Neural crest cell (in vitro differentiated cells): ENCODE data around the gene PLA2G6. TPM values are rescaled to one million over a fixed set of nuclear protein-coding genes. Genes with fewer than 3 reads are reported as not detected.
A peak's percentile ranks its signal among the peaks of the same experiment; 100 is the strongest.

Source experiments
- DNase-seq: peaks from one replicate; pipeline ENCODE4 v3.0.0; 2021; ENCODE audit warnings: low read depth, mixed read lengths, low spot score
- H3K27ac Mint-ChIP-seq: one replicate; pipeline ENCODE4 v1.8.0; 2021; ENCODE audit warnings: mild to moderate bottlenecking, mixed read lengths; ENCODE audit not compliant: unreplicated experiment
- H3K27me3 Mint-ChIP-seq: 2 replicates; pipeline ENCODE4 v1.8.0; 2021; ENCODE audit warnings: low read depth, mild to moderate bottlenecking, mixed read lengths
- H3K36me3 Mint-ChIP-seq: 2 replicates; pipeline ENCODE4 v1.8.0; 2021; ENCODE audit warnings: low read depth, mild to moderate bottlenecking, mixed read lengths
- H3K4me1 Mint-ChIP-seq: 2 replicates; pipeline ENCODE4 v1.8.0; 2021; ENCODE audit warnings: mixed read lengths
- H3K4me3 Mint-ChIP-seq: one replicate; pipeline ENCODE4 v1.8.0; 2021; ENCODE audit warnings: mild to moderate bottlenecking, mixed read lengths
- H3K9me3 Mint-ChIP-seq: 2 replicates; pipeline ENCODE4 v1.8.0; 2021; ENCODE audit warnings: mixed read lengths
- CTCF ChIP-seq: fragments of 200-600 bp; sonication (generic); conservative IDR thresholded peaks from 2 replicates; pipeline ENCODE4 v1.5.0; 2021; ENCODE audit warnings: antibody characterized with exemption, mild to moderate bottlenecking
- total RNA-seq: library from RNA; stranded (reverse); gene quantifications from 2 replicates; pipeline ENCODE4 v1.2.1, GENCODE V29; 2021

The PLA2G6 gene
- total RNA-seq, 1 donor from 2014 or later, result 11.0 TPM

GRCh38 chr22:38214302-38215056 is 32.8 kb upstream of the PLA2G6 start:
- TF ChIP-seq CTCF, result peak; percentile 19
- H3K27ac Mint-ChIP-seq, result no peak overlapping the region
- H3K4me1 Mint-ChIP-seq, result peaks cover 32% of the 10 kb centered on the region
- no peaks in the 10 kb centered on the region for H3K9me3 Mint-ChIP-seq
- peak; percentile 73 for DNase-seq
- peaks cover 12% of the 10 kb centered on the region for H3K27me3 Mint-ChIP-seq
- peaks cover 3% of the 10 kb centered on the region for H3K36me3 Mint-ChIP-seq
- H3K4me3 Mint-ChIP-seq, result peak overlapping the region; percentile 49

- Mint-ChIP-seq H3K36me3 (peaks cover 3% of the 10 kb centered on the region), H3K9me3 (no peaks in the 10 kb centered on the region), H3K27ac (no peak overlapping the region), H3K4me3 (peak overlapping the region; percentile 49), H3K27me3 (peaks cover 12% of the 10 kb centered on the region), H3K4me1 (peaks cover 27% of the 10 kb centered on the region)
- DNase-seq, result no peak
- TF ChIP-seq CTCF, result no peak
Observed at GRCh38 chr22:38213990-38214301, 32.3 kb upstream of the PLA2G6 start.

GRCh38 chr22:38213319-38213989 is 31.8 kb upstream of the PLA2G6 start:
- Mint-ChIP-seq H3K4me1 (peaks cover 25% of the 10 kb centered on the region), H3K27ac (no peak overlapping the region), H3K4me3 (peak overlapping the region; percentile 67)

GRCh38 chr22:38212442-38212841 is 30.8 kb upstream of the PLA2G6 start:
- Mint-ChIP-seq H3K4me3 (no peak overlapping the region), H3K4me1 (peaks cover 17% of the 10 kb centered on the region), H3K36me3 (peaks cover 3% of the 10 kb centered on the region), H3K27ac (no peak overlapping the region), H3K27me3 (peaks cover 12% of the 10 kb centered on the region), H3K9me3 (no peaks in the 10 kb centered on the region)
- no peak for TF ChIP-seq CTCF
- DNase-seq, result no peak

More at GRCh38 chr22:38213319-38213989, 31.8 kb upstream of the PLA2G6 start:
- DNase-seq, result no peak
- H3K9me3 Mint-ChIP-seq, result no peaks in the 10 kb centered on the region
- H3K36me3 Mint-ChIP-seq, result peaks cover 3% of the 10 kb centered on the region
- TF ChIP-seq CTCF, result no peak
- H3K27me3 Mint-ChIP-seq, result peaks cover 12% of the 10 kb centered on the region

GRCh38 chr22:38211556-38211955 is 29.9 kb upstream of the PLA2G6 start:
- peaks cover 3% of the 10 kb centered on the region for H3K36me3 Mint-ChIP-seq
- no peak overlapping the region for H3K4me3 Mint-ChIP-seq
- TF ChIP-seq CTCF, result no peak
- H3K27ac Mint-ChIP-seq, result no peak overlapping the region
- no peaks in the 10 kb centered on the region for H3K9me3 Mint-ChIP-seq
- DNase-seq, result no peak
- H3K27me3 Mint-ChIP-seq, result peaks cover 12% of the 10 kb centered on the region
- H3K4me1 Mint-ChIP-seq, result peaks cover 17% of the 10 kb centered on the region
